CD14-positive monocyte (primary cell): ENCODE data around the gene FBXL22. TPM values are rescaled to one million over a fixed set of nuclear protein-coding genes. Genes with fewer than 3 reads are reported as not detected.

Experiments
- DNase-seq, 3 donors: peaks; one replicate each; pipeline ENCODE4 v3.0.0-alpha.2; 2011 to 2022
- H2AFZ ChIP-seq: 2 replicates; pipeline ENCODE4 v1.6.0; 2012; ENCODE audit warnings: mild to moderate bottlenecking, low read depth, low read length, inconsistent platforms; ENCODE audit not compliant: insufficient read depth, poor library complexity, severe bottlenecking
- H3K27ac ChIP-seq, 2 donors: 1 replicate in 1 of 2; 2 replicates in 1 of 2; pipeline ENCODE4 v1.5.1; 2012 to 2013; ENCODE audit warnings: low read length in 2 of 2, control low read depth in 1 of 2, inconsistent platforms in 1 of 2, low read depth in 1 of 2, mild to moderate bottlenecking in 1 of 2
- H3K27me3 ChIP-seq, 2 donors: one replicate each; pipeline versions ENCODE4 v1.6.0 to v1.6.1; 2011 to 2013; ENCODE audit warnings: low read length in 2 of 2; ENCODE audit not compliant: control insufficient read depth in 2 of 2, insufficient read depth in 2 of 2
- H3K36me3 ChIP-seq, 2 donors: replicated peaks in 1 of 2; 1 replicate in 1 of 2; 2 replicates in 1 of 2; pipeline versions ENCODE4 v1.5.1 to v1.6.1; 2012 to 2013; ENCODE audit warnings: low read length in 2 of 2, control low read depth in 1 of 2, inconsistent platforms in 1 of 2, mild to moderate bottlenecking in 1 of 2; ENCODE audit not compliant: insufficient read depth in 2 of 2, control insufficient read depth in 1 of 2
- H3K4me1 ChIP-seq, 2 donors: 1 replicate in 1 of 2; 2 replicates in 1 of 2; pipeline versions ENCODE4 v1.5.1 to v1.6.1; 2012 to 2013; ENCODE audit warnings: low read length in 2 of 2, control low read depth in 1 of 2, inconsistent platforms in 1 of 2, mild to moderate bottlenecking in 1 of 2, moderate library complexity in 1 of 2; ENCODE audit not compliant: insufficient read depth in 2 of 2, control insufficient read depth in 1 of 2
- H3K4me2 ChIP-seq: replicated peaks from 2 replicates; pipeline ENCODE3; 2012; ENCODE audit warnings: low read length, moderate library complexity, mild to moderate bottlenecking; ENCODE audit not compliant: poor library complexity, severe bottlenecking; ENCODE audit errors: extremely low read depth
- H3K4me3 ChIP-seq, 3 experiments: fragments of 200-600 bp in 1 of 3; sonication (generic) in 1 of 3; replicated peaks in 1 of 3; 1 replicate in 2 of 3; 2 replicates in 1 of 3; pipeline ENCODE4 v1.5.1; 2011 to 2013; ENCODE audit warnings: low read length in 3 of 3, mild to moderate bottlenecking in 3 of 3, control low read depth in 2 of 3, low read depth in 2 of 3, inconsistent platforms in 1 of 3, moderate library complexity in 1 of 3
- H3K79me2 ChIP-seq: 2 replicates; pipeline ENCODE4 v1.6.0; 2012; ENCODE audit warnings: mild to moderate bottlenecking, control low read depth, inconsistent platforms, low read length, moderate library complexity; ENCODE audit not compliant: insufficient read depth
- H3K9ac ChIP-seq: 2 replicates; pipeline ENCODE4 v1.6.0; 2017; ENCODE audit warnings: low read length, mild to moderate bottlenecking; ENCODE audit not compliant: insufficient read depth, poor library complexity, severe bottlenecking
- H3K9me3 ChIP-seq, 2 donors: replicated peaks in 1 of 2; 1 replicate in 1 of 2; 2 replicates in 1 of 2; pipeline versions ENCODE4 v1.5.1 to v1.6.1; 2012 to 2013; ENCODE audit warnings: low read length in 2 of 2, control low read depth in 1 of 2; ENCODE audit not compliant: control insufficient read depth in 1 of 2, insufficient read depth in 1 of 2
- H4K20me1 ChIP-seq: 2 replicates; pipeline ENCODE4 v1.6.0; 2012; ENCODE audit warnings: mild to moderate bottlenecking, low read length, control low read depth, moderate library complexity; ENCODE audit not compliant: insufficient read depth
- H3K27ac Mint-ChIP-seq, 7 donors: one replicate each; pipeline ENCODE4 v1.8.0; 2020; ENCODE audit warnings: mild to moderate bottlenecking in 7 of 7, mixed read lengths in 7 of 7, moderate library complexity in 6 of 7, inconsistent platforms in 2 of 7
- H3K27me3 Mint-ChIP-seq, 3 donors: one replicate each; pipeline ENCODE4 v1.8.0; 2021 to 2022; ENCODE audit warnings: low read depth in 3 of 3, mild to moderate bottlenecking in 3 of 3, mixed read lengths in 3 of 3, moderate library complexity in 3 of 3, inconsistent platforms in 1 of 3
- H3K36me3 Mint-ChIP-seq, 2 donors: one replicate each; pipeline ENCODE4 v1.8.0; 2020; ENCODE audit warnings: mixed read lengths in 2 of 2, inconsistent platforms in 1 of 2, mild to moderate bottlenecking in 1 of 2
- H3K4me1 Mint-ChIP-seq: one replicate; pipeline ENCODE4 v1.8.0; 2020; ENCODE audit warnings: mild to moderate bottlenecking, mixed read lengths
- H3K4me3 Mint-ChIP-seq, 2 donors: one replicate each; pipeline ENCODE4 v1.8.0; 2020; ENCODE audit warnings: mild to moderate bottlenecking in 2 of 2, mixed read lengths in 2 of 2, moderate library complexity in 1 of 2
- H3K9me3 Mint-ChIP-seq, 7 donors: one replicate each; pipeline ENCODE4 v1.8.0; 2020 to 2022; ENCODE audit warnings: mixed read lengths in 7 of 7, mild to moderate bottlenecking in 6 of 7, moderate library complexity in 6 of 7, inconsistent platforms in 2 of 7
- WGBS: methylation state at CpG from one replicate; pipeline ENCODE4 v1.1.5; 2013; ENCODE audit warnings: missing lambda C conversion rate; ENCODE audit not compliant: insufficient coverage; 5-methylcytosine and 5-hydroxymethylcytosine counted together
- intact Hi-C, 2 donors: fragments of 100-400 bp; cut with micrococcal nuclease; formaldehyde crosslinking; loops; one replicate each; pipeline versions ENCODE4 v1.15.0 to v1.15.1; 2023
- polyA minus RNA-seq: library from RNA; depleted of rRNA, polyadenylated mRNA; stranded (reverse); fragments of >200 nt; gene quantifications from 2 replicates; pipeline ENCODE4 v1.2.3, GENCODE V29; 2012
- polyA plus RNA-seq, 3 donors: library from polyadenylated mRNA; depleted of rRNA in 1 of 3; unstranded in 2 of 3; stranded (reverse) in 1 of 3; fragments of 300-500 nt in 2 of 3; fragments of >200 nt in 1 of 3; fragmentation: Illumina TruSeq in 2 of 3; gene quantifications; 1 replicate in 2 of 3; 2 replicates in 1 of 3; pipeline ENCODE4 v1.2.3, GENCODE V29; 2012 to 2021
- total RNA-seq, 12 experiments: library from RNA in 1 of 12; stranded (reverse) in 1 of 12; fragments of 120-200 nt in 1 of 12; gene quantifications; one replicate each; pipeline ENCODE4 v1.2.4 and lab custom pipeline; 2013 to 2026; ENCODE audit warnings: mixed read lengths in 6 of 12, inconsistent platforms in 1 of 12
- TF ChIP-seq, protein P1 (sequence below): fragments of 200-600 bp; IDR thresholded peaks from one replicate; pipeline ENCODE4 v1.8.0; 2022; ENCODE audit warnings: antibody characterized with exemption, mild to moderate bottlenecking

The FBXL22 gene, protein sequence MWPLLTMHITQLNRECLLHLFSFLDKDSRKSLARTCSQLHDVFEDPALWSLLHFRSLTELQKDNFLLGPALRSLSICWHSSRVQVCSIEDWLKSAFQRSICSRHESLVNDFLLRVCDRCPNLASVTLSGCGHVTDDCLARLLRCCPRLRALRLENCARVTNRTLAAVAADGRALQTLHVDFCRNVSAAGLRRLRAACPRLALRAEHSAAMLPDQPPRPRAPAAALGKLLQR
- 0.15 TPM for total RNA-seq (2013)
- polyA plus RNA-seq (under 1 TPM in 1 of 3 donors, not detected in 2; 0.04 TPM), polyA minus RNA-seq (0.16 and 0.83 TPM in 2 replicates), total RNA-seq (lab: John Stamatoyannopoulos, UW) (0.23 to 4.5 (median 1.6) reads per million in 11 experiments)

DNA sequence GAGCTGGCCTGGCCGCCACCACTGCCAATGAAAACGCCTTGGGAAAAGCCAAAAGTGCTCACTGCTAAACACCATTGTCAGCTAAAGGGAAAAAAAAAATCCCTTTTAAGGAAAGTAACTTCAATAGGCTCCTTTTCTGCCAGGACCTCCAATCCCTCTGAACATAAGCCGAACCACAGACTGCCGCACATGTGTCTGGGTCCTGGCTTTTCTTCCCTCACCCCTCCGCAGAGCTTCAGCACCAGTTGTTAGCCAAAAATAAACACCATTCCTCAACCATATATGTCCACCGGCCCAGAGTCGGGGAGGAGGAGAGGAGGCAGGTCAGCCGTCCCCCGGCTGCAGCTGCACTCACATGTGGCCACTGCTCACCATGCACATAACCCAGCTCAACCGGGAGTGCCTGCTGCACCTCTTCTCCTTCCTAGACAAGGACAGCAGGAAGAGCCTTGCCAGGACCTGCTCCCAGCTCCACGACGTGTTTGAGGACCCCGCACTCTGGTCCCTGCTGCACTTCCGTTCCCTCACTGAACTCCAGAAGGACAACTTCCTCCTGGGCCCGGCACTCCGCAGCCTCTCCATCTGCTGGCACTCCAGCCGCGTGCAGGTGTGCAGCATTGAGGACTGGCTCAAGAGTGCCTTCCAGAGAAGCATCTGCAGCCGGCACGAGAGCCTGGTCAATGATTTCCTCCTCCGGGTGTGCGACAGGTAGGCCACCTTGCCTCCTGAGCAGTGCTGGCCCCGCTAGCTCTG, at the start of gene FBXL22:
Gene FBXL22 (plus strand): TSS at position 350 of the 753 bp plus-strand sequence. CDS start 6 bp downstream, at position 356.
- intact Hi-C loops, result loop anchor here (10.0 kb wide), 2 partner anchors 302 to 312 kb away; no protein-coding TSS in a partner anchor
- 92% methylated on average over 20 of the region's 23 CpGs for WGBS

GRCh38 chr15:63551400-63551799, 45.8 kb upstream of the FBXL22 start:
- TF ChIP-seq, protein P1, sequence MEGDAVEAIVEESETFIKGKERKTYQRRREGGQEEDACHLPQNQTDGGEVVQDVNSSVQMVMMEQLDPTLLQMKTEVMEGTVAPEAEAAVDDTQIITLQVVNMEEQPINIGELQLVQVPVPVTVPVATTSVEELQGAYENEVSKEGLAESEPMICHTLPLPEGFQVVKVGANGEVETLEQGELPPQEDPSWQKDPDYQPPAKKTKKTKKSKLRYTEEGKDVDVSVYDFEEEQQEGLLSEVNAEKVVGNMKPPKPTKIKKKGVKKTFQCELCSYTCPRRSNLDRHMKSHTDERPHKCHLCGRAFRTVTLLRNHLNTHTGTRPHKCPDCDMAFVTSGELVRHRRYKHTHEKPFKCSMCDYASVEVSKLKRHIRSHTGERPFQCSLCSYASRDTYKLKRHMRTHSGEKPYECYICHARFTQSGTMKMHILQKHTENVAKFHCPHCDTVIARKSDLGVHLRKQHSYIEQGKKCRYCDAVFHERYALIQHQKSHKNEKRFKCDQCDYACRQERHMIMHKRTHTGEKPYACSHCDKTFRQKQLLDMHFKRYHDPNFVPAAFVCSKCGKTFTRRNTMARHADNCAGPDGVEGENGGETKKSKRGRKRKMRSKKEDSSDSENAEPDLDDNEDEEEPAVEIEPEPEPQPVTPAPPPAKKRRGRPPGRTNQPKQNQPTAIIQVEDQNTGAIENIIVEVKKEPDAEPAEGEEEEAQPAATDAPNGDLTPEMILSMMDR, result no peak
- H3K36me3 Mint-ChIP-seq, result peaks cover 37 to 66% of the 10 kb centered on the region in 2 donors
- H3K4me3 Mint-ChIP-seq, result no peak overlapping the region
- H3K9me3 Mint-ChIP-seq, result no peaks in the 10 kb centered on the region
- Histone ChIP-seq H2AFZ (no peak overlapping the region), H3K27ac (no peak overlapping the region), H3K4me2 (no peak overlapping the region), H3K36me3 (peaks cover 54 to 82% of the 10 kb centered on the region in 2 donors), H3K4me3 (no peak overlapping the region), H3K9me3 (no peaks in the 10 kb centered on the region), H4K20me1 (peaks cover 100% of the 10 kb centered on the region), H3K9ac (no peak overlapping the region), H3K79me2 (peaks cover 100% of the 10 kb centered on the region), H3K4me1 (no peaks in the 10 kb centered on the region), H3K27me3 (no peaks in the 10 kb centered on the region)
- no CpG with 5 or more reads among the region's 1 CpG for WGBS
- H3K4me1 Mint-ChIP-seq, result peaks cover 4% of the 10 kb centered on the region
- no peak overlapping the region for H3K27ac Mint-ChIP-seq
- no peaks in the 10 kb centered on the region for H3K27me3 Mint-ChIP-seq
- no peak for DNase-seq
- intact Hi-C loops, result no loop called here

More for the DNA sequence above, at the start of gene FBXL22:
- Mint-ChIP-seq H3K27ac (peak within 1 kb of the TSS in 5 of 7 donors; percentile 21 to 77 (median 61)), H3K4me1 (peaks cover 49% of the 10 kb centered on the region), H3K4me3 (no peak within 1 kb of the TSS), H3K27me3 (peaks cover 0 to 9% (median 5%) of the 10 kb centered on the region in 3 donors), H3K36me3 (peaks cover 22 to 25% of the 10 kb centered on the region in 2 donors), H3K9me3 (no peaks in the 10 kb centered on the region)
- peaks cover 22 to 26% of the 10 kb centered on the region in 2 donors for H3K36me3 ChIP-seq
- H3K4me1 ChIP-seq, result peaks cover 24 to 32% of the 10 kb centered on the region in 2 donors
- H3K4me2 ChIP-seq, result no peak within 1 kb of the TSS
- no peaks in the 10 kb centered on the region for H3K27me3 ChIP-seq
- no peak for DNase-seq
- TF ChIP-seq, protein P1, result no peak
- H3K27ac ChIP-seq, result peak within 1 kb of the TSS in 1 of 2 donors; percentile 36
- no peak within 1 kb of the TSS for H2AFZ ChIP-seq
- H4K20me1 ChIP-seq, result peaks cover 49% of the 10 kb centered on the region
- no peak within 1 kb of the TSS for H3K4me3 ChIP-seq
- no peak within 1 kb of the TSS for H3K9ac ChIP-seq
- no peaks in the 10 kb centered on the region for H3K79me2 ChIP-seq
- no peaks in the 10 kb centered on the region for H3K9me3 ChIP-seq
